GM18867 (cell line): ENCODE results near the gene GRAMD1B.

Experiments used
- ATAC-seq: cut with Tn5 transposase; IDR thresholded peaks from one replicate; pipeline ENCODE4 v1.9.1; 2021; ENCODE audit warnings: mild to moderate bottlenecking, moderate library complexity; ENCODE audit not compliant: unreplicated experiment

GRAMD1B gene

GRCh38 chr11:123473941-123474677, 44.0 kb downstream of the GRAMD1B start:
- ATAC-seq, result no peak

DNA sequence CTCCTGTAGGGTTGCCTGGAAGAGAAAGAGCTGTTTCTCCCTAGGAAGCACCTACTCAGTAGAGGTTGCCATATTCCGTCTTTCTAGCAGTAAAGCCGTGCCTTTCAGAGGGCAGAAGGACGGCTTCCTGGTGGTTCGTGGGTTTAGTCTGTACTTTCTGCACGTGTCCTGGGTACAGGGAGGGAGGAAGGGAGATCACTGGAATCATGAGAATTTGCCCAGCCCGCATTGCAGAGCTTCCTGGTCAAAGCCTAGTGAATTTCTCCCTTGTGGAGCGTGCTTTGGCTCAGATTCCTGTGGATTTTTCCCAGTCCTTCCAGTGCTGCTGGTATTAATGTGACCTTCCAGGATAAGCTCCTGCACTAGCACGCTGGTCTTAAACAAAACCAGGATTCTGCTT, 44.9 kb downstream of the GRAMD1B start:
- ATAC-seq, result no peak

DNA sequence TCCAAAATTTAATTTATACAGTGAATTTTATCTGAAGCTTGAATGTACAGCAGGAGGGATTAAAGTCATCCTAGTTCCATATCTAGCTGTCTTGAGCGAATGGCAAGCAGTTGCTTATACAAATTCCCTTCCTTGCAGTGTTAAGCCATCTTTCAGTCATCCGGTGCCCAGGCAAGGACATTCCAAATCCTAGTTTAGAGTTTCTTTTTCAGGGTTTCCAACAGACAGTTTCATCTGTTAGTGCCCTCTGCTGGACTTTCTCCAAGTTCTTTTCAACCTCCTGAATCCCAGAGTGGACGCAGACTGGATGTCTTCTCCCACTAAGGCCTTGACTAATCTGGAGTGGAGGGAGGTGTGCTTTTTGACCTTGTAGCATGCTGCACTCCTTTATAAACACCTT, 45.4 kb downstream of the GRAMD1B start:
- no peak for ATAC-seq

DNA sequence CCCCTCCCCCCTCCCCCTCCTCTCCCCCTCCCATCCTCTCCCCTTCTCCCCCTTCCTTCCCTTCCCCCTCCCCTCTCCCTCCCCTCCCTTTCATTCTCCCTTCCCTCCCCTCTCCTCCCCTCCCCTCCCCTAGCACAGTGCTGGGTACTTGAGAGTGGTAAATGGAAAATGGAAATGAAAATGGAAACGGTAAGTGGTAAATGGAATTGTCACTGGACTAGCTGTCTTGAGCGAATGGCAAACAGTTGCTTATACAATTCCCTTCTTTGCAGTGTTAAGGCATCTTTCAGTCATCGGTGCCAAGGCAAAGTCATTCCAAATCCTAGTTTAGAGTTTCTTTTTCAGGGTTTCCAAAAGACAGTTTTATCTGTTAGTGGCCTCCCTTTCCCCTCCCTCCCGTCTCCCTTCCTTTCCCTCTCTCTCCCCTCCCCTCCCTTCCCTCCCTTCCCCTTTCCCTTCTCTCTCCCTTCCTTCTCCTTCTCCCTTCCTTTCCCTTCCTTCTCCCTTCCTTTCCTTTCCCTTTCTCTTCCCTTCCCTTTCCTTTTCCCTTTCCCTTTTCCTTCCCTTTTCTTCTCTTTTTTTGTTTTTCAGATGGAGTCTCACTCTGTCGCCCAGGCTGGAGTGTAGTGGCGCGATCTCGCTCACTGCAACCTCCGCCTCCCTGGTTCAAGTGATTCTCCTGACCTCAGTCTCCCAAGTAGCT, 47.3 kb downstream of the GRAMD1B start:
- no peak for ATAC-seq

GRCh38 chr11:123478352-123478987, 48.4 kb downstream of the GRAMD1B start:
- ATAC-seq, result no peak

GRCh38 chr11:123479048-123479837, 49.2 kb downstream of the GRAMD1B start:
- ATAC-seq, result peak; percentile 66

DNA sequence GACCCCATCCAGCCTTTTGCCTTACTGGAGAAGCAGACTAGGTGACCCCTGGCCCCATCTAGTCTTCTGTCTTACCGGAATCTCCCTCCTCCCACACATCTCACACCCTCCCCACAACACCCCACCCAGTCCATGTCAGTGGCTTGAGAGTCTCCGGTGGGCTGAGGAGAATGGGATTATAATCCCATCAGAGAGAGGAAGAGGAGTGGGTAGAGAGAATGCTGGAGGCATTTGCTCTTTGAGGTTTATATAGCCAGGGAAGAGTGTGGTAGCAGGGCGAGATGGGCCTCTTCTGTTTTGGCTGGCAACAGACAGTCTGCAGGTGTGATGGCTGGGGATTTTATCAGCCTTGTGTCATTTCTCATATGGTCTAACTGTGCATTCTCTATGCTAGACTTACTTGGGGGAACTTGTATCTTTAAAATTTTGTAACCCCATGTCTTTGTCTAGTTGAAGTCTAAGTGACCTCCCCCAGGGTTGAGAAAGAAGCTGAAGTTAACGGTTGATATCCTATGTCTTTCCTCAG, 50.3 kb downstream of the GRAMD1B start:
- peak; percentile 47 for ATAC-seq

DNA sequence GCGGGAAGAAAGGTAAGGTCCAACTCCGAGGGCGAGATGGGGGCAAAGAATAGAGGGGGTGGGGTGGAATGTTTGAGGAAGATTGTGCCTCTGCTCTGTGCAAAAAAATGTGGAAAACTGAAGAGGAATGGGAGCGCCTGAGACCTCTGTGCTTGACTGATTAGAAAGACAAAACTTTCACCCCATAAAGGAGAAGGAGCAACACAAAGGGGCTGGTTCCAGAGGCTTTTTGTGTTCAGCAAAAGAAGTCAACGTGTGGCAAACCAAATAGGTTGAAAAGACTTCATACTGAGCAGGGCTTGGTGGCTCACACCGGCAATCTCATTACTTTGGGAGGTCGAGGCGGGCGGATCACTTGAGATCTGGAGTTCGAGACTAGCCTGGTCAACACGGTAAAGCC, 50.8 kb downstream of the GRAMD1B start:
- ATAC-seq, result no peak

DNA sequence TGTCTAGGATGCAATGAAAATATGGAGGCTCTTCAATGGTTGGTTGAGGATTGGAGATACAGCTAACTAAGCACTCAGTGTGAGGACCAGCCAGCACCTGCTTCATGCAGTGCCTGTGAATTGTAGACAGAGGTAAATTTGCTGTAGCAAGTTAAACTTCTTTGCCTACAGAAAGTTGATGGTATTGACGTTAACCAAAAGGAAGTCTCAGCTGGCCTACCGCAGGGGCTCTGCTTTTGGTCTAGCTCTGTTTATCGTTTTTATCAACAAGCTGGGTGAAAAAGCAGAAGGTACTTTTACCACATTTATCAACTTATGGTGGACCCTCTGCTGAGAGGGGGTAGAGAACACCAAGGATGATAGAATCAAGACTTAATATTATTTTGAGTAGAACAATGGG, 51.6 kb downstream of the GRAMD1B start:
- no peak for ATAC-seq

DNA sequence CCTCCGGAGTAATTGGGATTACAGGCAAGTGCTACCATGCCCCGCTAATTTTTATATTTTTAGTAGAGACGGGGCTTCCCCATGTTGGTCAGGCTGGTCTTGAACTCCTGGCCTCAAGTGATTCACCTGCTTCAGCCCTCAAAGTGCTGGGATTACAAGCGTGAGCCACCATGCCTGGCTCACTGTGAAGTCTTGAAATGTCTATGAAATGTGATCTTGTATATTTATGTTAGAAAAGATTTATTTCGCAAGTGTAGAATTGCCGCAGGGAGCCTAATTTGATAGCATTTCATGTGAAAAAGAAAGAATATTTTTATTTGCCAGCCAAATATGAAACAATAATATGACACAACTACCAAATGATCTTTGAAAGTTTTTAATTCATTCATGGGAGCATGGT, 52.1 kb downstream of the GRAMD1B start:
- ATAC-seq, result no peak

GRCh38 chr11:123483058-123483457, 53.0 kb downstream of the GRAMD1B start:
- no peak for ATAC-seq

- ATAC-seq, result no peak
Observed at GRCh38 chr11:123483466-123483865, 53.4 kb downstream of the GRAMD1B start.

DNA sequence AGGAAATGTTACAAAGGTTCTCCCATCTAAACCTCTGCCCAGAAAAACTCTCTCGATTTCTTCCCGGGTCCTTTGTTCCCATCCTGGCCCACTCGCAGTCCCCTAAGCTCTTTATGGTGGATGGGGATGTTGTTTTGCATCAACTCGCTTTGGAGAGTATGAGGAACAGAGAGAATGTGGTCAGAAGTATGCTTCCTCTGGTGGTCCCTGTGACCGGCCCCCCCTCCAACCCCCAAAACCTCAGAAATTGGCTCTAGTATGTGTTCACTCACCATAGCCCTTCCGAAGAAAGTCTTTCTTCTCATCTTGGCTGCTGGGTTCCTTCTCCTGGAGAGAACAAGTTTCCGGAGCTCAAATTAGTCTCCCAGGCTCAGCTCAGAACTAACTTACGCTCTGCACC, 54.4 kb downstream of the GRAMD1B start:
- ATAC-seq, result no peak

DNA sequence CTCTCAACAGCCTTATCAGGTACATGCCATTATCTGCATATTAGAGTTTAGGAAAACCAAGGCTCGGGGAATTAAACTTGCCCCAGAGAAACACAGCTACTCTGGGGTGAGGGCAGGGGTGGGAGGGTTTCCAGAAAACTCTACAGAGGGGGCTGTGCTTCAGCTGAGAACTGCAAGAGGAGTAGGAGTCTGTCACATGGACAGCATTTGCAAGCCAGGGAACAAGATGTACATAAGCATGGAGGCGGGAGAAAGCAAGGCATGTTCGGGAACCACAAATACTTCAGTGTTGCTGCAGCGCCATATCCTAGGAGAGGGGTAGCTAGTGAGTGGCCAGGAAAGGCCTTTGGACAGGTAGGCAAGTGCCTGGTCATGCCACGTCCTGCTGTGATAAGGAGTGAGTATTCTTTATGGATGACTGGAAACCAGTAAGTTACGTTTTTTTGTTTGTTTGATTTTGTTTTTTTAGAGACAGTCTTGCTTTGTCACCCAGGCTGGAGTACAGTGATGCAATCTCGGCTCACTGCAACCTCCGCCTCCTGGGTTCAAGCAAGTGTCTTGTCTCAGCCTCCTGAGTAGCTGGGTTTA, 57.2 kb downstream of the GRAMD1B start:
- no peak for ATAC-seq

GRCh38 chr11:123490527-123490926, 60.5 kb downstream of the GRAMD1B start:
- no peak for ATAC-seq

DNA sequence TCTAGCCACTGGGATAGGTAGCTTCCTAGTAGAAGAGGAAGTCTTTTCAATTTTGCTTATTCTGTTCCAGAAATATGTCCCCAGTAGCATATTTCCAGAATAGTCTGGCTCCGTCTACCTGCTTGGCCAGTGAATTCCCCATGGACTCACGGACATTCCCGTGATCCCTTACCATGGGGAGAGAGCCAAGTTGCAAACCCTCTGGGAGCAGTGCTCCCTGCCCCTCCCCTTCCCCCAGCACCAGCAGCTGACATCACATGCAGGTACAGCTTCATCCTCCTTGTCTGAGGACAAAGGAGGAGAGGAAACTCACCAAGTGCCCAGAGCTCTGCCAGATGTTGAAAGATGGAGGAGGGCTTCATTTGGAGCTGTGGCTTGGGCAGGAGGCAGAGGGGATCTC, 61.2 kb downstream of the GRAMD1B start:
- no peak for ATAC-seq

DNA sequence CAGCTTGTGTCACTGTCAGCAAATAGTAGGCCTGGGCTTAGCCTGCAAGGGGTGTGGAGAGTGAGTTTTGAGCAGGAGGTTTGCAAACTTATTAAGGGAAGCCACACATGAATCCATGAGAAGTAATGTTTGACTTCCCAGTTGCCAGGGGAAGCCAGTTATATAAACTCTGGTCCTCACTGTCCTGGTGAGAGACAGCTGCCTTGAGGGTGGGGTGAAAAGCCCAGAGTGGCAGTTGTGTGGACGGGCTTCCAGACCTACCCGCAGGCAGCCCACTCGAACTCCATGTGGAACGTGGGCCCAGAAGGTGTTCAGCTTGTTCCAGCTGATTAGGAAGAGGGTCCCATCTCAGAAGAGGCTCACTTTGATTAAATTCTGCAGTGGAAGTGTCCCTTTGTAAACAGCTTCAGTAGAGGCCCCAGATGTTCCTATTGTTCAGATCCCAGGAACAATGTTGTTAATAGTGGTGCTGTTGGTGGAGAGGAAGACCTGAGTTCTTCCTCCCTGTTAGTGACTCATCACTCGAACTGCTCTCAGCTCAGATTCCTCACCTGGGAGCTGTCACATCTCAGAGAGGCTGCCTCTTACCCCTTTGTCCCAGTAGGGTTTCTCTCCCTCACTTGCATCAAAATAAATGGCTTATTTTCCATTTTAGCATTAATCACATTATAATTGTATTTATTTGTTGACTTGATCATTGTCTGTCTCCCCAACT, 63.4 kb downstream of the GRAMD1B start:
- no peak for ATAC-seq

DNA sequence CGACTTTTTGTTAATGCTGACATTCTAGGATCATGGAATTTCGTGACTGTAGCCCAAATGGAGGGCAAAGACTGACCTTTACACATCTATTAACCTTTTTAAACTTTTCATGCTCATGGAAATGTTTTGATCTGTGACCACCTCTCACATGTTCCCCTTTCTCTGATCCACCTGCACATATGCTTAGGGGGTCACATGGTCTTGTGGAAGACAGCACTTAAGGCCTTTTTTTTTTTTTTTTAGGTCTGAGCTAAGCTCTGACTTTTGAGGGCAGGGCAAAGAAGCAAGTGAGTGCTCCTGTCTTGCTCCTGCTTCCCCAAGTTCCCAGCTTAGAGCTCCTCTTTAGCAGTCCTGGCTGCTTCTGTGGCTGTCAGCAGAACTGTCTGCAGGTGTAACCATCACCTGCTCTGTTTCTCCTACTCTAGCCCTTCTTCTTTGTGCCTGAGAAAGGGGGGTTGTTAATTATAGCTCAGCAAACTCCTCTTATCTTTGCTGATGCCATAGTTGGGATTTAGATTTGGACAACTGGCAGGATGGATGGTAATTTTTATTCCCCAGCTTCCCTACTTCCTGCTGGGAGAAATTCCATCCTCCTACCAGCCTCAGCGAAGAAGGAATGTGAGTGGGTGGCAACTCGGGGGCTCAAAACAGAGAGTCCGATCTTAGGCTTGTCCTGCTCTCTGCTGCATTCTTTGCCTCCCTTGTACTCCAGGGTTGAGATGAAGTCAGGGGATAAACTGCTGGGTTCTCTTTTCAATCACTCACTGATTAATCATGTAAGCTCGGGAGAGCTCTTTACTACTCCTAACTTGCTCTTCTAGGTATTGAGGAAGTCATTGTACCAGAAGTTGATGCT, 64.4 kb downstream of the GRAMD1B start:
- ATAC-seq, result no peak

GRCh38 chr11:123504401-123504800, 74.3 kb downstream of the GRAMD1B start:
- ATAC-seq, result no peak
